Measurements from ENCODE around the gene FHIT. TPM values are rescaled to one million over a fixed set of nuclear protein-coding genes. Genes with fewer than 3 reads are reported as not detected.

FHIT gene
- total and polyA plus RNA-seq, 10 of the 15 experiments (the other 5 are each of a cell fraction or from before 2014, with no cell fraction given), result 4.2 to 14.9 (median 9.4) TPM

DNA sequence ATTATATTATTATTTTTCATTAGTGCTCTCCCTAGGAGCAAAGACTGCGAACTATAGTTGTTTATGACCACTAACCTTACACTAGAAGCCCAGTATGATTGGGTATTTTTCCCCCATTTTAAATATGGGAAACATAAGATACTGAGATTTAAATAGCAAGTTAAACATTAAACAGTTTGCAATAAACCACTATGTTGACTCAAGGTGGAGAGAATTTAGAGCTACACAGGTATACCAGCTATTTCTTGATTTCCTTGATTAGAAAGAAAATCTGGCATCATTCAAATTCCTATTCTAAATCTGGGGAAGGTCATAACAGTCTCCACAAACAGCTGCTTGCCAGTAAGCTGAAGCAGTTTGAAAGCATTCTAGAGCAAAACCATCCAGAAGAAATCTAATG is 1337.6 kb downstream of the FHIT start:
- Histone ChIP-seq H3K79me2 (ENCODE audit: control insufficient read depth, insufficient read depth, low read length) (no peaks in the 10 kb centered on the region), H3K9ac (ENCODE audit: control insufficient read depth, insufficient read depth, low read length) (no peak overlapping the region), H4K20me1 (ENCODE audit: control insufficient read depth, insufficient read depth) (no peaks in the 10 kb centered on the region), H3K9me3 (replicated peaks; ENCODE audit: control insufficient read depth, insufficient read depth, low read length) (no peaks in the 10 kb centered on the region), H3K4me2 (ENCODE audit: control insufficient read depth, insufficient read depth) (no peak overlapping the region), H3K4me1 (ENCODE audit: control insufficient read depth, insufficient read depth, low read length) (no peaks in the 10 kb centered on the region), H3K27me3 (replicated peaks in 1 of 2; ENCODE audit: control insufficient read depth in 2 of 2, insufficient read depth in 2 of 2, low read length in 1 of 2) (no peaks in the 10 kb centered on the region), H3K36me3 (ENCODE audit: control insufficient read depth in 2 of 2, insufficient read depth in 2 of 2, low read length in 1 of 2) (no peaks in the 10 kb centered on the region), H3K27ac (ENCODE audit: control insufficient read depth, insufficient read depth) (no peak overlapping the region), H2AFZ (ENCODE audit: control insufficient read depth, low read depth, low read length) (no peak overlapping the region), H3K4me3 (no peak overlapping the region)
- SMC1A ChIA-PET (ENCODE audit: uncharacterized antibody, unreplicated experiment), result no interaction called here
- WGBS (ENCODE audit: insufficient coverage, insufficient replicate concordance, low lambda C conversion rate, missing lambda C conversion rate), result 44% methylated on average over 1 of the region's 1 CpG
- intact Hi-C loops (cut with micrococcal nuclease; ENCODE audit: unreplicated experiment) (no loop called here), in situ Hi-C loops (cut with MboI) (no loop called here)
- RAD21 ChIA-PET (ENCODE audit: unreplicated experiment), result no interaction called here
- FAIRE-seq (no peak), DNase-seq (ENCODE audit: low read depth, low spot score) (no peak), ATAC-seq (no peak)
- TF ChIP-seq SMARCA5 (IDR thresholded peaks at IDR 0.05) (no peak), NBN (IDR thresholded peaks at IDR 0.05) (no peak), SKIL (IDR thresholded peaks at IDR 0.05; ENCODE audit: low read depth, poor library complexity, severe bottlenecking) (no peak), RBBP5 (conservative IDR thresholded peaks at IDR 0.05) (no peak), SREBF1 (IDR thresholded peaks at IDR 0.05; ENCODE audit: low read length) (no peak), SIN3A (IDR thresholded peaks at IDR 0.05; ENCODE audit: low read depth, low read length) (no peak), WRNIP1 (IDR thresholded peaks at IDR 0.05; ENCODE audit: borderline replicate concordance, low read depth, low read length) (no peak)
- TF ChIP-seq, protein P1, sequence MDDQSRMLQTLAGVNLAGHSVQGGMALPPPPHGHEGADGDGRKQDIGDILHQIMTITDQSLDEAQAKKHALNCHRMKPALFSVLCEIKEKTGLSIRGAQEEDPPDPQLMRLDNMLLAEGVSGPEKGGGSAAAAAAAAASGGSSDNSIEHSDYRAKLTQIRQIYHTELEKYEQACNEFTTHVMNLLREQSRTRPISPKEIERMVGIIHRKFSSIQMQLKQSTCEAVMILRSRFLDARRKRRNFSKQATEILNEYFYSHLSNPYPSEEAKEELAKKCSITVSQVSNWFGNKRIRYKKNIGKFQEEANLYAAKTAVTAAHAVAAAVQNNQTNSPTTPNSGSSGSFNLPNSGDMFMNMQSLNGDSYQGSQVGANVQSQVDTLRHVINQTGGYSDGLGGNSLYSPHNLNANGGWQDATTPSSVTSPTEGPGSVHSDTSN (IDR thresholded peaks at IDR 0.05; ENCODE audit: insufficient replicate concordance, low read depth, low read length), result no peak
- CTCF ChIA-PET, result no interaction called here
- BruUV-seq (replicated peaks), result no TSS peak
- POLR2A ChIA-PET, result no interaction called here
